OCI-LY3 (cell line): ENCODE data around the gene CPT1C.

Experiments
- H2AFZ ChIP-seq: fragments of 200-600, 300-600 bp; shearing (Covaris generic); 2 replicates; pipeline ENCODE4 v1.6.0; 2014; ENCODE audit warnings: antibody characterized with exemption, low read depth, low read length
- H3K27ac ChIP-seq: fragments of 200-600, 300-600 bp; sonication (generic); 2 replicates; pipeline ENCODE4 v1.5.1; 2014; ENCODE audit warnings: mild to moderate bottlenecking, low read length, moderate library complexity, mixed read lengths
- H3K27me3 ChIP-seq: fragments of 200-600, 300-600 bp; sonication (generic); 2 replicates; pipeline ENCODE4 v1.6.1; 2014; ENCODE audit warnings: low read depth, low read length, mixed read lengths
- H3K36me3 ChIP-seq: fragments of 200-600, 300-600 bp; sonication (generic); replicated peaks from 2 replicates; pipeline ENCODE3; 2014; ENCODE audit warnings: low read depth, low read length, mixed read lengths
- H3K4me1 ChIP-seq: fragments of 300-600, 200-600 bp; sonication (generic); 2 replicates; pipeline ENCODE4 v1.6.1; 2014; ENCODE audit warnings: low read length, mixed read lengths
- H3K4me2 ChIP-seq: fragments of 200-600, 300-600 bp; sonication (generic); 2 replicates; pipeline ENCODE4 v1.6.1; 2014; ENCODE audit warnings: low read length, mixed read lengths
- H3K4me3 ChIP-seq: fragments of 300-600, 200-600 bp; sonication (generic); 2 replicates; pipeline ENCODE4 v1.5.1; 2014; ENCODE audit warnings: antibody characterized with exemption, mild to moderate bottlenecking, low read length, moderate library complexity
- H3K79me2 ChIP-seq: fragments of 300-600, 200-600 bp; shearing (Covaris generic); 2 replicates; pipeline ENCODE4 v1.6.1; 2014; ENCODE audit warnings: mild to moderate bottlenecking, low read length, mixed read lengths
- H3K9ac ChIP-seq: fragments of 300-600, 200-600 bp; shearing (Covaris generic); 2 replicates; pipeline ENCODE4 v1.6.0; 2014; ENCODE audit warnings: mild to moderate bottlenecking, low read length, moderate library complexity
- H3K9me3 ChIP-seq: fragments of 200-600, 300-600 bp; shearing (Covaris generic); 2 replicates; pipeline ENCODE4 v1.6.1; 2014; ENCODE audit warnings: low read length, mixed read lengths; ENCODE audit not compliant: insufficient read depth
- H4K20me1 ChIP-seq: fragments of 200-600, 300-600 bp; sonication (generic); 2 replicates; pipeline ENCODE4 v1.6.1; 2016; ENCODE audit warnings: low read length, mixed read lengths; ENCODE audit not compliant: insufficient read depth
- EZH2phosphoT487 ChIP-seq: fragments of 200-600 bp; shearing (Covaris generic); IDR thresholded peaks from 2 replicates; pipeline ENCODE4 v1.6.1; 2018; ENCODE audit warnings: antibody characterized with exemption, mixed run types, low read depth
- TF ChIP-seq, protein P1 (sequence below): fragments of 200-600, 300-600 bp; sonication (generic); IDR thresholded peaks from 2 replicates; pipeline ENCODE4 v1.5.1; 2014; ENCODE audit warnings: antibody characterized with exemption, low read length, low read depth

CPT1C gene

GRCh38 chr19:49655570-49656455, 35.1 kb upstream of the CPT1C start:
- TF ChIP-seq, protein P1, sequence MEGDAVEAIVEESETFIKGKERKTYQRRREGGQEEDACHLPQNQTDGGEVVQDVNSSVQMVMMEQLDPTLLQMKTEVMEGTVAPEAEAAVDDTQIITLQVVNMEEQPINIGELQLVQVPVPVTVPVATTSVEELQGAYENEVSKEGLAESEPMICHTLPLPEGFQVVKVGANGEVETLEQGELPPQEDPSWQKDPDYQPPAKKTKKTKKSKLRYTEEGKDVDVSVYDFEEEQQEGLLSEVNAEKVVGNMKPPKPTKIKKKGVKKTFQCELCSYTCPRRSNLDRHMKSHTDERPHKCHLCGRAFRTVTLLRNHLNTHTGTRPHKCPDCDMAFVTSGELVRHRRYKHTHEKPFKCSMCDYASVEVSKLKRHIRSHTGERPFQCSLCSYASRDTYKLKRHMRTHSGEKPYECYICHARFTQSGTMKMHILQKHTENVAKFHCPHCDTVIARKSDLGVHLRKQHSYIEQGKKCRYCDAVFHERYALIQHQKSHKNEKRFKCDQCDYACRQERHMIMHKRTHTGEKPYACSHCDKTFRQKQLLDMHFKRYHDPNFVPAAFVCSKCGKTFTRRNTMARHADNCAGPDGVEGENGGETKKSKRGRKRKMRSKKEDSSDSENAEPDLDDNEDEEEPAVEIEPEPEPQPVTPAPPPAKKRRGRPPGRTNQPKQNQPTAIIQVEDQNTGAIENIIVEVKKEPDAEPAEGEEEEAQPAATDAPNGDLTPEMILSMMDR: no peak
- no peak for TF ChIP-seq EZH2phosphoT487
- Histone ChIP-seq H3K9ac (no peak overlapping the region), H3K9me3 (no peaks in the 10 kb centered on the region), H2AFZ (no peak overlapping the region), H3K36me3 (peaks cover 77% of the 10 kb centered on the region), H3K27ac (no peak overlapping the region), H3K79me2 (no peaks in the 10 kb centered on the region), H3K4me1 (no peaks in the 10 kb centered on the region), H3K4me3 (no peak overlapping the region), H3K4me2 (no peak overlapping the region), H4K20me1 (no peaks in the 10 kb centered on the region), H3K27me3 (no peaks in the 10 kb centered on the region)

- Histone ChIP-seq H3K36me3 (peaks cover 78% of the 10 kb centered on the region), H3K27ac (no peak overlapping the region), H3K4me3 (no peak overlapping the region), H3K27me3 (no peaks in the 10 kb centered on the region), H2AFZ (no peak overlapping the region), H3K4me1 (no peaks in the 10 kb centered on the region), H3K9ac (no peak overlapping the region), H3K9me3 (no peaks in the 10 kb centered on the region), H3K79me2 (no peaks in the 10 kb centered on the region), H4K20me1 (0 out of 2 replicates have a peak, but pooled peaks cover 3% of the 10 kb centered on the region), H3K4me2 (no peak overlapping the region)
- TF ChIP-seq, protein P1: no peak
- no peak for TF ChIP-seq EZH2phosphoT487
Measured at GRCh38 chr19:49656456-49657109, 34.3 kb upstream of the CPT1C start.

GRCh38 chr19:49657493-49658138, 33.3 kb upstream of the CPT1C start:
- 0 out of 2 replicates have a peak, but pooled peaks cover 3% of the 10 kb centered on the region for H4K20me1 ChIP-seq
- no peak overlapping the region for H3K27ac ChIP-seq
- no peak overlapping the region for H3K9ac ChIP-seq
- H3K27me3 ChIP-seq: no peaks in the 10 kb centered on the region
- H3K36me3 ChIP-seq: peaks cover 81% of the 10 kb centered on the region
- no peak overlapping the region for H3K4me3 ChIP-seq
- no peak overlapping the region for H3K4me2 ChIP-seq
- H3K4me1 ChIP-seq: no peaks in the 10 kb centered on the region
- no peaks in the 10 kb centered on the region for H3K79me2 ChIP-seq
- H3K9me3 ChIP-seq: no peaks in the 10 kb centered on the region
- TF ChIP-seq, protein P1: no peak
- TF ChIP-seq EZH2phosphoT487: no peak
- no peak overlapping the region for H2AFZ ChIP-seq

DNA sequence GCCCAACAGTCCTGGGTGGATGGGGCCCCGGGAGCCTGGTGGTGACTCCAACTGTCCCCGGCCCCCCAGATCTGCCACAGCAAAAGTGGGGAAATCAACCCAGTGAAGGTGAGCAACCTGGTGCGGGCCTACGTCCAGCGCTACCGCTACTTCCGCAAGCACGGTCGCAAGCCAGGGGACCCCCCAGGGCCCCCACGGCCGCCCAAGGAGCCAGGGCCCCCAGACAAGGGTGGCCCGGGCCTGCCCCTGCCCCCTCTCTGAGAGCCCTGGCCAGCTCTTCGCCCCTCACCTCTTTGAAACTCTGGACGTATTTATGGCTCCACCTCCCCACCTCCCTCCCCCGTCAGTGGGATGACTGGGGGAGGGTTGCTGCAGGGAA, 32.8 kb upstream of the CPT1C start:
- H4K20me1 ChIP-seq: 0 out of 2 replicates have a peak, but pooled peaks cover 4% of the 10 kb centered on the region
- peaks cover 81% of the 10 kb centered on the region for H3K36me3 ChIP-seq

More for the DNA sequence above, 32.8 kb upstream of the CPT1C start:
- Histone ChIP-seq H3K9me3 (no peaks in the 10 kb centered on the region), H3K9ac (no peak overlapping the region), H2AFZ (no peak overlapping the region), H3K27me3 (no peaks in the 10 kb centered on the region), H3K4me1 (no peaks in the 10 kb centered on the region), H3K27ac (no peak overlapping the region), H3K79me2 (peaks cover under 1% of the 10 kb centered on the region; the same call in 1 of the 2 replicates), H3K4me3 (no peak overlapping the region), H3K4me2 (no peak overlapping the region)
- TF ChIP-seq, protein P1: no peak
- no peak for TF ChIP-seq EZH2phosphoT487
